ENCODE measurements around the gene HHIPL1.
A peak's percentile ranks its signal among the peaks of the same experiment; 100 is the strongest.

Gene HHIPL1

GRCh38 chr14:99611646-99612045 is 33.3 kb upstream of the HHIPL1 start:
- DNase-seq (ENCODE audit: low spot score) = no peak

- no peak for DNase-seq (ENCODE audit: low spot score)
These were observed 32.7 kb upstream of the HHIPL1 start for GRCh38 chr14:99612071-99612737.

- DNase-seq (ENCODE audit: low spot score) = peak; percentile 83
These were observed 32.1 kb upstream of the HHIPL1 start for GRCh38 chr14:99612738-99613330.

- DNase-seq (ENCODE audit: low spot score) = no peak
These were observed 29.3 kb upstream of the HHIPL1 start for GRCh38 chr14:99615497-99616157.

GRCh38 chr14:99616832-99617800 is 27.8 kb upstream of the HHIPL1 start:
- DNase-seq (ENCODE audit: low spot score) = no peak

- DNase-seq (ENCODE audit: low spot score) = peak; percentile 61
These were observed 24.8 kb upstream of the HHIPL1 start for GRCh38 chr14:99619835-99620834.

GRCh38 chr14:99621948-99622347 is 23.0 kb upstream of the HHIPL1 start:
- no peak for DNase-seq (ENCODE audit: low spot score)

GRCh38 chr14:99624024-99624423 is 20.9 kb upstream of the HHIPL1 start:
- no peak for DNase-seq (ENCODE audit: low spot score)

- no peak for DNase-seq (ENCODE audit: low spot score)
These were observed 20.0 kb upstream of the HHIPL1 start for GRCh38 chr14:99624971-99625370.

GRCh38 chr14:99625476-99625875 is 19.5 kb upstream of the HHIPL1 start:
- no peak for DNase-seq (ENCODE audit: low spot score)

- no peak for DNase-seq (ENCODE audit: low spot score)
These were observed 18.8 kb upstream of the HHIPL1 start for GRCh38 chr14:99626041-99626648.

- no peak for DNase-seq (ENCODE audit: low spot score)
These were observed 17.8 kb upstream of the HHIPL1 start for GRCh38 chr14:99627100-99627499.

GRCh38 chr14:99627510-99628381 is 17.2 kb upstream of the HHIPL1 start:
- no peak for DNase-seq (ENCODE audit: low spot score)

GRCh38 chr14:99628887-99629618 is 15.9 kb upstream of the HHIPL1 start:
- peak; percentile 90 for DNase-seq (ENCODE audit: low spot score)

GRCh38 chr14:99630202-99630601 is 14.7 kb upstream of the HHIPL1 start:
- no peak for DNase-seq (ENCODE audit: low spot score)

- DNase-seq (ENCODE audit: low spot score) = no peak
These were observed 12.4 kb upstream of the HHIPL1 start for GRCh38 chr14:99632410-99633035.

- no peak for DNase-seq (ENCODE audit: low spot score)
These were observed 11.8 kb upstream of the HHIPL1 start for GRCh38 chr14:99633141-99633540.

GRCh38 chr14:99633918-99634317 is 11.0 kb upstream of the HHIPL1 start:
- DNase-seq (ENCODE audit: low spot score) = no peak

Data from hepatic stellate cell (primary cell).